Neural progenitor cell (in vitro differentiated cells): ENCODE data around the gene MAN2B2. TPM values are rescaled to one million over a fixed set of nuclear protein-coding genes. Genes with fewer than 3 reads are reported as not detected.

ENCODE experiments used
- DNase-seq: peaks from one replicate; pipeline ENCODE4 v3.0.0-alpha.2; 2016; ENCODE audit warnings: low spot score
- H2AFZ ChIP-seq: fragments of 200-600 bp; sonication (generic); replicated peaks from 2 replicates; pipeline ENCODE4 v1.6.1; 2016; ENCODE audit warnings: antibody characterized with exemption
- H3F3A ChIP-seq: fragments of 200-600 bp; sonication (generic); 2 replicates; pipeline ENCODE4 v1.6.1; 2016; ENCODE audit warnings: antibody characterized with exemption, low read depth
- H3K27ac ChIP-seq: fragments of 200-600 bp; sonication (generic); 2 replicates; pipeline ENCODE4 v1.5.1; 2016; ENCODE audit warnings: mild to moderate bottlenecking
- H3K27me3 ChIP-seq: fragments of 200-600 bp; sonication (generic); 2 replicates; pipeline ENCODE4 v1.6.1; 2016; ENCODE audit warnings: mild to moderate bottlenecking, moderate library complexity
- H3K36me3 ChIP-seq: fragments of 200-600 bp; sonication (generic); 2 replicates; pipeline ENCODE4 v1.5.1; 2016
- H3K4me1 ChIP-seq: fragments of 200-600 bp; sonication (generic); 2 replicates; pipeline ENCODE4 v1.6.1; 2016; ENCODE audit warnings: mixed run types
- H3K4me2 ChIP-seq: fragments of 200-600 bp; sonication (generic); 2 replicates; pipeline ENCODE4 v1.6.1; 2016
- H3K4me3 ChIP-seq: fragments of 200-600 bp; sonication (generic); 2 replicates; pipeline ENCODE4 v1.5.1; 2016
- H3K79me2 ChIP-seq: fragments of 200-600 bp; sonication (generic); 2 replicates; pipeline ENCODE4 v1.6.1; 2016; ENCODE audit warnings: low read depth
- H3K9ac ChIP-seq: fragments of 200-600 bp; sonication (generic); 2 replicates; pipeline ENCODE4 v1.6.1; 2016
- H3K9me3 ChIP-seq: fragments of 200-600 bp; sonication (generic); 2 replicates; pipeline ENCODE4 v1.5.1; 2016; ENCODE audit warnings: low read depth
- H4K20me1 ChIP-seq: fragments of 200-600 bp; sonication (generic); 2 replicates; pipeline ENCODE4 v1.6.1; 2016; ENCODE audit warnings: low read depth
- H3K27ac Mint-ChIP-seq: 3 replicates; pipeline ENCODE4 v1.8.0; 2021; ENCODE audit warnings: mixed read lengths
- H3K27me3 Mint-ChIP-seq: 2 replicates; pipeline ENCODE4 v1.8.0; 2022; ENCODE audit warnings: low read depth, mild to moderate bottlenecking, inconsistent platforms, moderate library complexity, mixed read lengths; ENCODE audit not compliant: insufficient read depth
- H3K36me3 Mint-ChIP-seq: 3 replicates; pipeline ENCODE4 v1.8.0; 2021; ENCODE audit warnings: mixed read lengths
- H3K4me1 Mint-ChIP-seq: 3 replicates; pipeline ENCODE4 v1.8.0; 2021; ENCODE audit warnings: mixed read lengths
- H3K4me3 Mint-ChIP-seq: 3 replicates; pipeline ENCODE4 v1.8.0; 2021; ENCODE audit warnings: mild to moderate bottlenecking, moderate library complexity, mixed read lengths
- H3K9me3 Mint-ChIP-seq: 3 replicates; pipeline ENCODE4 v1.8.0; 2020; ENCODE audit warnings: mixed read lengths
- EZH2 ChIP-seq: fragments of 200-600 bp; sonication (generic); IDR thresholded peaks from 2 replicates; pipeline ENCODE4 v1.6.1; 2017; ENCODE audit warnings: antibody characterized with exemption, mild to moderate bottlenecking, moderate library complexity
- EZH2phosphoT487 ChIP-seq: fragments of 200-600 bp; sonication (generic); IDR thresholded peaks from 2 replicates; pipeline ENCODE4 v1.6.1; 2017; ENCODE audit warnings: antibody characterized with exemption
- total RNA-seq: library from RNA; depleted of rRNA; stranded (reverse); fragments of >200 nt; gene quantifications from 2 replicates; pipeline ENCODE4 v1.2.3, GENCODE V29; 2015; ENCODE audit warnings: low replicate concordance
- TF ChIP-seq, protein P1 (sequence below): fragments of 200-600 bp; sonication (generic); IDR thresholded peaks from 2 replicates; pipeline ENCODE4 v1.5.1; 2017; ENCODE audit warnings: antibody characterized with exemption, mild to moderate bottlenecking

MAN2B2 gene
- total RNA-seq, 1 donor from 2014 or later: 2.7 TPM

DNA sequence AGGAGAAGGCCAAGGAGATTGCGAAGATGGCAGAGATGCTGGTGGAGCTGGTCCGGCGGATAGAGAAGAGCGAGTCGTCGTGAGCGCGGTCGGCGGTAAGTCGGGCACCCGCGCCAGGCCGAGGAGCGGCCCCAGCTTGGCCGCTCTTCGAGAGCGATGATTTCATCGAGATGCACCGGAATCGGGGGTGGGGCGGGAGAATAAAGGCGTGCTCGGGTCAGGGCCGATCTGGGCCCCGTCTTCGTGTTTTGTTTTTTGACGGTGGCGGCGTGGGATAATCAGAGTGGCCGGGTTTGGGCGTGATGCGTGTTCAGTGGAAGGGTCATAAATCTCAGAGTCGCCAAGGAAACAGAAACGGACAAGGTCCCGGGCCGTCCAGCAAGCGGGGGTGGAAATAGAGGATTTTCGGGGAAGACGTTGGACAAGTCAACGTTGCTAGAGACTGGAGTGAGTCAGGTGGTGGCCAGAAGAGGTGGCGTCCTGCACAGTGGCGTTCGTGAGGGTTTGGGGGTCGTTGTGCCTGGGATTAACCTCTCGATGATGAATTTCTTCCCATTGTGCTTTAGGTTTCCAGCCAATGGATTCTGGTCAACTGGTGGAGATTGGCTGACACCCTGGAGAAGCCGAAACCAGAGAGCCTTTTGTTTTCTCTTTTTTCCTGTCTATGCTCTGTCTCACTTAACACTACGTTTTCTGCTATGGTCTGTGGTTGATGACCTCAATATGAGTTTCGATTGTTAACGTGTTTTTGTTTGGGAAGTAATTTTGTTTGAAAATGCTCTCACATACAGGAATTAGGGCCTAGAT is 66.4 kb downstream of the MAN2B2 start:
- H3K4me3 ChIP-seq: peak overlapping the region; percentile 97
- peak overlapping the region; percentile 100 for H3K4me2 ChIP-seq
- no peaks in the 10 kb centered on the region for H3K27me3 ChIP-seq
- peak; percentile 59 for DNase-seq
- peaks cover 16% of the 10 kb centered on the region for H3K4me1 ChIP-seq
- no peaks in the 10 kb centered on the region for H3K9me3 ChIP-seq
- no peaks in the 10 kb centered on the region for H3K9me3 Mint-ChIP-seq
- H2AFZ ChIP-seq: peak overlapping the region; percentile 81
- H3F3A ChIP-seq: peaks cover 19% of the 10 kb centered on the region
- H3K4me3 Mint-ChIP-seq: peak overlapping the region; percentile 100
- peak overlapping the region; percentile 95 for H3K9ac ChIP-seq
- peaks cover 34% of the 10 kb centered on the region for H3K79me2 ChIP-seq
- TF ChIP-seq EZH2phosphoT487 (no peak), EZH2 (no peak)
- TF ChIP-seq, protein P1, sequence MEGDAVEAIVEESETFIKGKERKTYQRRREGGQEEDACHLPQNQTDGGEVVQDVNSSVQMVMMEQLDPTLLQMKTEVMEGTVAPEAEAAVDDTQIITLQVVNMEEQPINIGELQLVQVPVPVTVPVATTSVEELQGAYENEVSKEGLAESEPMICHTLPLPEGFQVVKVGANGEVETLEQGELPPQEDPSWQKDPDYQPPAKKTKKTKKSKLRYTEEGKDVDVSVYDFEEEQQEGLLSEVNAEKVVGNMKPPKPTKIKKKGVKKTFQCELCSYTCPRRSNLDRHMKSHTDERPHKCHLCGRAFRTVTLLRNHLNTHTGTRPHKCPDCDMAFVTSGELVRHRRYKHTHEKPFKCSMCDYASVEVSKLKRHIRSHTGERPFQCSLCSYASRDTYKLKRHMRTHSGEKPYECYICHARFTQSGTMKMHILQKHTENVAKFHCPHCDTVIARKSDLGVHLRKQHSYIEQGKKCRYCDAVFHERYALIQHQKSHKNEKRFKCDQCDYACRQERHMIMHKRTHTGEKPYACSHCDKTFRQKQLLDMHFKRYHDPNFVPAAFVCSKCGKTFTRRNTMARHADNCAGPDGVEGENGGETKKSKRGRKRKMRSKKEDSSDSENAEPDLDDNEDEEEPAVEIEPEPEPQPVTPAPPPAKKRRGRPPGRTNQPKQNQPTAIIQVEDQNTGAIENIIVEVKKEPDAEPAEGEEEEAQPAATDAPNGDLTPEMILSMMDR: no peak
- H3K36me3 ChIP-seq: peaks cover 7% of the 10 kb centered on the region
- peaks cover 13% of the 10 kb centered on the region for H3K36me3 Mint-ChIP-seq
- H3K27me3 Mint-ChIP-seq: peaks cover 5% of the 10 kb centered on the region
- peaks cover 20% of the 10 kb centered on the region for H3K4me1 Mint-ChIP-seq
- H3K27ac ChIP-seq: peak overlapping the region; percentile 91
- H4K20me1 ChIP-seq: peaks cover 29% of the 10 kb centered on the region
- peak overlapping the region; percentile 100 for H3K27ac Mint-ChIP-seq

DNA sequence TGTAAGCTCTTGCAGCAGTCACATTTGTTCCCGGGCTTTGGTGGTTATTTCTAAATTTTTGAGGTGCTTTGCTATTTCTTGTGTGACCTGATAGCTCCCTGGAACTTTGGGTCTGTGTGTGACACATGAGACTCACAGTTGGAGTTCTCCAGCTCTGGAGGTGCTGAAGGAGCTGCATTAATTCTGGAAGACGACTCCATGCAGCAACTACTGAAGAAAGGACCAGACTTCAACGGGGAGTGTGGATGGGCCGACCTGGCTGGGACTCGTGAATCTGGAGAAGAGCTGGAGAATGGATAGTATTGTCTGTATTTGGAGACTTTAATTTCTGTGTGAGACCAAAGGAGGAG is 67.0 kb downstream of the MAN2B2 start:
- H3K27ac Mint-ChIP-seq: peak overlapping the region; percentile 100
- Histone ChIP-seq H3K4me1 (peaks cover 16% of the 10 kb centered on the region), H2AFZ (no peak overlapping the region), H3K27ac (no peak overlapping the region), H3K36me3 (peaks cover 7% of the 10 kb centered on the region), H3F3A (peaks cover 19% of the 10 kb centered on the region), H3K79me2 (peaks cover 34% of the 10 kb centered on the region), H3K27me3 (no peaks in the 10 kb centered on the region), H4K20me1 (peaks cover 29% of the 10 kb centered on the region), H3K9ac (peak overlapping the region; percentile 95), H3K9me3 (no peaks in the 10 kb centered on the region), H3K4me3 (peak overlapping the region; percentile 97), H3K4me2 (peak overlapping the region; percentile 100)
- H3K4me1 Mint-ChIP-seq: peaks cover 20% of the 10 kb centered on the region
- peaks cover 5% of the 10 kb centered on the region for H3K27me3 Mint-ChIP-seq
- peak; percentile 43 for DNase-seq
- H3K36me3 Mint-ChIP-seq: peaks cover 13% of the 10 kb centered on the region
- TF ChIP-seq EZH2 (no peak), EZH2phosphoT487 (no peak)
- TF ChIP-seq, protein P1: no peak
- H3K9me3 Mint-ChIP-seq: no peaks in the 10 kb centered on the region
- H3K4me3 Mint-ChIP-seq: peak overlapping the region; percentile 100

DNA sequence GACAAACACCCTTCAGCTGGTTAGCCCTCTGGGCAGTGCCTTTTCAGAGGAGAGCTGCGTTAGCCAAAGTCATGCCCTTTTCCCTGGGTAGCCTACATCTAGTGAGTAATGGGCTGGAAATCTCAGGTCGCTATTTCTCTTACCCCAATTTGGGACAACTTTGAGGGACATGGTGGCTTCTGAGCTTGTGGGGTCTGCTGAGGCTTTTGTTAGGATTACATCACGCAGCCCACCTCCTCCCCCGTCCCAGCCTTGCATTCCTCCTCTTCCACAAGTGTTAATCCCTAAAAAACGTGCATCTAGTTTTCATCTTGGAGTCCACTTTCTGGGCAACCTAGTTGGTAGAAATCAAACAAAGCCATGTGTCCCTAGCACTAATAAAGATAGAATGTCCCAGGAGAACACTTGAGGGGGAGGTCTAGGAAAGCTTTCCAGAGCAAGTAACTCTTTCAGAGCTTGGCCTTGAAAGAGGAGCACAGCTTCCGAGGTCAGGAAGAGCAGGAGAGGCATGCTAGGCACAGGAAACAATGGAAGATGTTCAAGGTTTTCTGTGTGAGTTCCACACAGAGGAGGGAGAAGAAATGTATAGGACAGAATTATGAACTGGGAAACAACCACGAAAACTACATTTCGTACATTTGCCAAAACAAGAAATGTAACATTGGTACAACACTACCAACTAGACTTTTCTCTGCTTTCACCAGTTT is 68.3 kb downstream of the MAN2B2 start:
- Histone ChIP-seq H2AFZ (no peak overlapping the region), H3K27ac (no peak overlapping the region), H3K9ac (no peak overlapping the region), H3K9me3 (no peaks in the 10 kb centered on the region), H3K27me3 (no peaks in the 10 kb centered on the region), H3K4me1 (peaks cover 16% of the 10 kb centered on the region), H3F3A (peaks cover 19% of the 10 kb centered on the region), H3K4me3 (no peak overlapping the region), H3K79me2 (peaks cover 34% of the 10 kb centered on the region), H3K36me3 (peaks cover 7% of the 10 kb centered on the region), H4K20me1 (peaks cover 29% of the 10 kb centered on the region), H3K4me2 (peak overlapping the region; percentile 100)
- Mint-ChIP-seq H3K4me3 (peak overlapping the region; percentile 100), H3K4me1 (peaks cover 20% of the 10 kb centered on the region), H3K9me3 (no peaks in the 10 kb centered on the region), H3K27ac (no peak overlapping the region), H3K36me3 (peaks cover 13% of the 10 kb centered on the region), H3K27me3 (peaks cover 5% of the 10 kb centered on the region)
- DNase-seq: no peak
- TF ChIP-seq EZH2phosphoT487 (no peak), EZH2 (no peak)
- TF ChIP-seq, protein P1: no peak
